Neural progenitor cell (in vitro differentiated cells): Measurements from ENCODE around the gene FAM53C. TPM values are rescaled to one million over a fixed set of nuclear protein-coding genes. Genes with fewer than 3 reads are reported as not detected.

Source experiments
- DNase-seq: peaks from one replicate; pipeline ENCODE4 v3.0.0-alpha.2; 2016; ENCODE audit warnings: low spot score
- H2AFZ ChIP-seq: fragments of 200-600 bp; sonication (generic); replicated peaks from 2 replicates; pipeline ENCODE4 v1.6.1; 2016; ENCODE audit warnings: antibody characterized with exemption
- H3F3A ChIP-seq: fragments of 200-600 bp; sonication (generic); 2 replicates; pipeline ENCODE4 v1.6.1; 2016; ENCODE audit warnings: antibody characterized with exemption, low read depth
- H3K27ac ChIP-seq: fragments of 200-600 bp; sonication (generic); 2 replicates; pipeline ENCODE4 v1.5.1; 2016; ENCODE audit warnings: mild to moderate bottlenecking
- H3K27me3 ChIP-seq: fragments of 200-600 bp; sonication (generic); 2 replicates; pipeline ENCODE4 v1.6.1; 2016; ENCODE audit warnings: mild to moderate bottlenecking, moderate library complexity
- H3K36me3 ChIP-seq: fragments of 200-600 bp; sonication (generic); 2 replicates; pipeline ENCODE4 v1.5.1; 2016
- H3K4me1 ChIP-seq: fragments of 200-600 bp; sonication (generic); 2 replicates; pipeline ENCODE4 v1.6.1; 2016; ENCODE audit warnings: mixed run types
- H3K4me2 ChIP-seq: fragments of 200-600 bp; sonication (generic); 2 replicates; pipeline ENCODE4 v1.6.1; 2016
- H3K4me3 ChIP-seq: fragments of 200-600 bp; sonication (generic); 2 replicates; pipeline ENCODE4 v1.5.1; 2016
- H3K79me2 ChIP-seq: fragments of 200-600 bp; sonication (generic); 2 replicates; pipeline ENCODE4 v1.6.1; 2016; ENCODE audit warnings: low read depth
- H3K9ac ChIP-seq: fragments of 200-600 bp; sonication (generic); 2 replicates; pipeline ENCODE4 v1.6.1; 2016
- H3K9me3 ChIP-seq: fragments of 200-600 bp; sonication (generic); 2 replicates; pipeline ENCODE4 v1.5.1; 2016; ENCODE audit warnings: low read depth
- H4K20me1 ChIP-seq: fragments of 200-600 bp; sonication (generic); 2 replicates; pipeline ENCODE4 v1.6.1; 2016; ENCODE audit warnings: low read depth
- H3K27ac Mint-ChIP-seq: 3 replicates; pipeline ENCODE4 v1.8.0; 2021; ENCODE audit warnings: mixed read lengths
- H3K27me3 Mint-ChIP-seq: 2 replicates; pipeline ENCODE4 v1.8.0; 2022; ENCODE audit warnings: low read depth, mild to moderate bottlenecking, inconsistent platforms, moderate library complexity, mixed read lengths; ENCODE audit not compliant: insufficient read depth
- H3K36me3 Mint-ChIP-seq: 3 replicates; pipeline ENCODE4 v1.8.0; 2021; ENCODE audit warnings: mixed read lengths
- H3K4me1 Mint-ChIP-seq: 3 replicates; pipeline ENCODE4 v1.8.0; 2021; ENCODE audit warnings: mixed read lengths
- H3K4me3 Mint-ChIP-seq: 3 replicates; pipeline ENCODE4 v1.8.0; 2021; ENCODE audit warnings: mild to moderate bottlenecking, moderate library complexity, mixed read lengths
- H3K9me3 Mint-ChIP-seq: 3 replicates; pipeline ENCODE4 v1.8.0; 2020; ENCODE audit warnings: mixed read lengths
- EZH2 ChIP-seq: fragments of 200-600 bp; sonication (generic); IDR thresholded peaks from 2 replicates; pipeline ENCODE4 v1.6.1; 2017; ENCODE audit warnings: antibody characterized with exemption, mild to moderate bottlenecking, moderate library complexity
- EZH2phosphoT487 ChIP-seq: fragments of 200-600 bp; sonication (generic); IDR thresholded peaks from 2 replicates; pipeline ENCODE4 v1.6.1; 2017; ENCODE audit warnings: antibody characterized with exemption
- total RNA-seq: library from RNA; depleted of rRNA; stranded (reverse); fragments of >200 nt; gene quantifications from 2 replicates; pipeline ENCODE4 v1.2.3, GENCODE V29; 2015; ENCODE audit warnings: low replicate concordance
- TF ChIP-seq, protein P1 (sequence below): fragments of 200-600 bp; sonication (generic); IDR thresholded peaks from 2 replicates; pipeline ENCODE4 v1.5.1; 2017; ENCODE audit warnings: antibody characterized with exemption, mild to moderate bottlenecking

Gene FAM53C
- 68.0 and 72.5 TPM in 2 replicates for total RNA-seq

DNA sequence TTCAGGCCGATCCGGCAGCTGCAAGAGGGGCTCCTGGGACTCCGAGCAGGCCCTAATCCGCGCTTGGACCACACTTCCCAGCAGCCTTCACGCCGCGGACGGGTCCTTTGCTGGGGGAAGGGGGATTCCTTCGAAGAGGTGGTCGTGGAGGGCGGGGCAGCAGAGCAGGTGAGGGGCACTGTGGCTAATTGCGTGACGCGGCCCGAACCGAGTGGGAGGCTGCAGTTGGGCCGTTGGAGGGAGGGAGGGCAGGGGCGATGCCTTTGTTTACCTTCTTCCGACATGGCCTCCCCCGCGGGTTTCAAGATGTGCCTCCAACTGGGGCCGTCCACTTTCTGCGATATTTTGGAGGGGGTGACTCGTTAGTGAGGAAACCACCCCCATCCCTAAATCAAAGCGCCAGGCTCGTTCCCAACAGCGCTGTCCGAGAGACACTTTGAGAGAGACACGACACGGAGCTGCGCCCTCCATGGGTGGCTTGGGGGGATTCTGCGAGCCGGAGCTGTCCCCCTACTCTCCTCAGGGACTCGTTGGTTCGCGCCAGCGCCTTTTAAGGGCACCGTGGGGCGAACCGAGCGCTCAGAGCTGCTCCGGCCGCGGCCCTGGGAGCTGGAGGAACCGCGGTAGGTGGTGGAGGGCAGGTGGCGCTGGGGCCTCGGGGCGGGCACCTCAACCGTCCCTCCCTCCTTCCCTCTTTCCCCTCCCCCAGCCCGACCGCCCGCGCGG lies at the start of gene FAM53C:
Gene FAM53C, plus strand, starts transcription at position 582 of the 726 bp plus-strand sequence. CDS start 3,070 bp downstream, outside the sequence.
- Histone ChIP-seq H3K27ac (peak within 1 kb of the TSS; percentile 100), H3K4me1 (peaks cover 24% of the 10 kb centered on the region), H2AFZ (peak within 1 kb of the TSS; percentile 95), H3F3A (peaks cover 19% of the 10 kb centered on the region), H3K79me2 (peaks cover 47% of the 10 kb centered on the region), H3K27me3 (no peaks in the 10 kb centered on the region), H3K4me3 (peak within 1 kb of the TSS; percentile 84), H4K20me1 (peaks cover 24% of the 10 kb centered on the region), H3K36me3 (no peaks in the 10 kb centered on the region), H3K9me3 (no peaks in the 10 kb centered on the region), H3K4me2 (peak within 1 kb of the TSS; percentile 97), H3K9ac (peak within 1 kb of the TSS; percentile 100)
- H3K27ac Mint-ChIP-seq: peak within 1 kb of the TSS; percentile 100
- peak within 1 kb of the TSS; percentile 98 for H3K4me3 Mint-ChIP-seq
- H3K27me3 Mint-ChIP-seq: peaks cover 7% of the 10 kb centered on the region
- peaks cover 28% of the 10 kb centered on the region for H3K4me1 Mint-ChIP-seq
- peaks cover 10% of the 10 kb centered on the region for H3K36me3 Mint-ChIP-seq
- H3K9me3 Mint-ChIP-seq: no peaks in the 10 kb centered on the region
- DNase-seq: peak; percentile 97
- TF ChIP-seq, protein P1, sequence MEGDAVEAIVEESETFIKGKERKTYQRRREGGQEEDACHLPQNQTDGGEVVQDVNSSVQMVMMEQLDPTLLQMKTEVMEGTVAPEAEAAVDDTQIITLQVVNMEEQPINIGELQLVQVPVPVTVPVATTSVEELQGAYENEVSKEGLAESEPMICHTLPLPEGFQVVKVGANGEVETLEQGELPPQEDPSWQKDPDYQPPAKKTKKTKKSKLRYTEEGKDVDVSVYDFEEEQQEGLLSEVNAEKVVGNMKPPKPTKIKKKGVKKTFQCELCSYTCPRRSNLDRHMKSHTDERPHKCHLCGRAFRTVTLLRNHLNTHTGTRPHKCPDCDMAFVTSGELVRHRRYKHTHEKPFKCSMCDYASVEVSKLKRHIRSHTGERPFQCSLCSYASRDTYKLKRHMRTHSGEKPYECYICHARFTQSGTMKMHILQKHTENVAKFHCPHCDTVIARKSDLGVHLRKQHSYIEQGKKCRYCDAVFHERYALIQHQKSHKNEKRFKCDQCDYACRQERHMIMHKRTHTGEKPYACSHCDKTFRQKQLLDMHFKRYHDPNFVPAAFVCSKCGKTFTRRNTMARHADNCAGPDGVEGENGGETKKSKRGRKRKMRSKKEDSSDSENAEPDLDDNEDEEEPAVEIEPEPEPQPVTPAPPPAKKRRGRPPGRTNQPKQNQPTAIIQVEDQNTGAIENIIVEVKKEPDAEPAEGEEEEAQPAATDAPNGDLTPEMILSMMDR: no peak

DNA sequence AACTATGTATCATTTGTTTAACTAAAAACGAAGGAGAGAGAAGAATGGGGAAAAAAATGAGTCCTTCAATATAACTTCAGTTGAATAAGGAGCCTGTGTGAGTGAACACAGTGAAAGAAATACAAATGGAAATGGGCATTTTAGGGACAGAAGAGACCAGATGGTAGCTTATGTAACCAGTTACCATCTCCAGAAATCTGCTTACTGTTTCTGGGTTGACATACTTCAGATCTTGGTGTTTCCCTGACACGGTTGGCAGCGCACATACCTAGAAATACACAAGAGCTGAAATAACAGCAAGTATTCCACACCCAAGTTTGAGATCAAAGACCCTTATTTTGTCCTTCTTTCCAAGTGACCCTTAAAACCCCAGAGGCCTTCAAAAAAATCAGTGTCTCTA lies 48.8 kb upstream of the FAM53C start:
- no peak for TF ChIP-seq EZH2
- TF ChIP-seq, protein P1: no peak
- no peak for TF ChIP-seq EZH2phosphoT487
- H3K27ac ChIP-seq: no peak overlapping the region
- no peaks in the 10 kb centered on the region for H3K9me3 Mint-ChIP-seq
- H3K27me3 ChIP-seq: no peaks in the 10 kb centered on the region
- no peak overlapping the region for H3K4me3 Mint-ChIP-seq
- H3K4me2 ChIP-seq: no peak overlapping the region
- no peak overlapping the region for H2AFZ ChIP-seq
- peaks cover 3% of the 10 kb centered on the region for H3K36me3 ChIP-seq
- H3F3A ChIP-seq: no peaks in the 10 kb centered on the region
- no peak overlapping the region for H3K27ac Mint-ChIP-seq
- no peaks in the 10 kb centered on the region for H3K4me1 Mint-ChIP-seq
- no peaks in the 10 kb centered on the region for H3K79me2 ChIP-seq
- peaks cover 14% of the 10 kb centered on the region for H3K36me3 Mint-ChIP-seq
- DNase-seq: no peak
- H3K9me3 ChIP-seq: no peaks in the 10 kb centered on the region
- no peak overlapping the region for H3K9ac ChIP-seq
- H3K4me3 ChIP-seq: no peak overlapping the region
- no peaks in the 10 kb centered on the region for H4K20me1 ChIP-seq
- H3K4me1 ChIP-seq: no peaks in the 10 kb centered on the region
- no peaks in the 10 kb centered on the region for H3K27me3 Mint-ChIP-seq

DNA sequence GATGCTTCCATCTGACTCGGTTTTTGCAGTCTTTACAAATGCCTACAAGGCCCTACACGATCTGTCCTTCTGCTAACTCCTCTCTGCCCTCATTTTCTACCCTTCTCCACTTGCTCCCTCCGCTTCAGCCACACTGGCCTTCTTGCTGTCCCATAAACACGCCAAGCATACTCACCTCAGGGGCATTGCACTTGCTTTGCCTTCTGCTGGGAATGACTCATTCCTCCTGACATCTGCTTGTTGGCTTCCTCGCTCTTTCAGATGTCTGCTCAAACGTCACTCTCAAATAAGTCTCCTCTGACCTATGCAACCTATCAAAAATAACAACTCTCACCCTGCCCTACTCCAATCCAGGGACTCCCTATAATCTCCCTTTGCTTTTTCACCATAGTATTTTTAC lies 34.7 kb upstream of the FAM53C start:
- no peak overlapping the region for H3K27ac Mint-ChIP-seq
- no peaks in the 10 kb centered on the region for H3K9me3 ChIP-seq

More for the DNA sequence above, 34.7 kb upstream of the FAM53C start:
- no peak for DNase-seq
- H3K4me3 ChIP-seq: no peak overlapping the region
- no peaks in the 10 kb centered on the region for H3F3A ChIP-seq
- no peak overlapping the region for H3K27ac ChIP-seq
- Mint-ChIP-seq H3K36me3 (peaks cover 20% of the 10 kb centered on the region), H3K27me3 (peaks cover 3% of the 10 kb centered on the region), H3K4me1 (peaks cover 5% of the 10 kb centered on the region), H3K4me3 (no peak overlapping the region), H3K9me3 (no peaks in the 10 kb centered on the region)
- H3K36me3 ChIP-seq: no peaks in the 10 kb centered on the region
- H3K4me1 ChIP-seq: no peaks in the 10 kb centered on the region
- no peak overlapping the region for H3K9ac ChIP-seq
- no peaks in the 10 kb centered on the region for H4K20me1 ChIP-seq
- H3K27me3 ChIP-seq: no peaks in the 10 kb centered on the region
- no peak overlapping the region for H3K4me2 ChIP-seq
- TF ChIP-seq EZH2 (no peak), EZH2phosphoT487 (no peak)
- TF ChIP-seq, protein P1: no peak
- no peaks in the 10 kb centered on the region for H3K79me2 ChIP-seq
- H2AFZ ChIP-seq: no peak overlapping the region
